Sigmoid colon (tissue), 4 donors: ENCODE measurements around the gene ZNF865.

ENCODE experiments used
- EP300 ChIP-seq, 4 donors: sonication (generic); formaldehyde crosslinking; IDR thresholded peaks; one replicate each; pipeline ENCODE4 v1.6.1; 2017; ENCODE audit warnings: antibody characterized with exemption in 4 of 4
- POLR2A ChIP-seq, 2 donors: fragments of 450-650 bp; IDR thresholded peaks; one replicate each; pipeline ENCODE4 v1.6.1; 2016; ENCODE audit warnings: antibody characterized with exemption in 2 of 2, mild to moderate bottlenecking in 2 of 2, moderate library complexity in 2 of 2
- TF ChIP-seq, protein P1 (sequence below), 4 experiments: fragments of 450-650 bp in 3 of 4; fragments of 200-600 bp in 1 of 4; IDR thresholded peaks; one replicate each; pipeline ENCODE4 v1.5.1; 2016 to 2019; ENCODE audit warnings: antibody characterized with exemption in 4 of 4, mild to moderate bottlenecking in 3 of 4, moderate library complexity in 2 of 4

DNA sequence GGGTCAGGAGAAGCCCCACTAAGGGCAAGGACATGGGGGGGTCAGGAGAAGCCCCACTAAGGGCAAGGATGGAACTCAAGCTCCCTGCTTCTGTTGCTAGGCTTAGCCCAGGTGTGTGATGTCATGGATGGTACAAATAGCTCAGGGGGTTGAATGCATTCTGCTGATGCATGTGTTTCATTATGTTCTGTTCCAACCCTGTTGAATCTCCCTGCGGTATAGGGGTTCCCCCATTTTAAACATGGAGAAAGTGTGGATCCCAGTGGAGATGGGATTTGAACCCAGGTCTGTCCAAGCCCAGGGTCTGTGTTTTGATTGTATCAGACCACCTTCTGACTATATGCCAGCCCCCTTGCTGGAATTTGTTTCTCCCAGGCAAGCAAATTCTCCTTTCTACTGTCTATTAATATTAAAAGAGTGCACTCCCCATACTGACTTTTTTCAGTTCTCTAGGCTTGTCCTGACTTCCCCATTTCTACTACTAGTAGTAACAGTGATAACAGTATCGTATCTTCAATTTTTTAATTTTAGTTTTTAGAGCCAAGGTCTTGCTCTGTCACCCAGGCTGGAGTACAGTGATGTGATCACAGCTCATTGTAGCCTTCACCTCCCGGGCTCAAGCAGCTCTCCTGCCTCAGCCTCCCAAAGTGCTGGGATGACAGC is 6.7 kb downstream of the ZNF865 start:
- TF ChIP-seq EP300 (IDR thresholded peaks at IDR 0.05) (no peak), POLR2A (IDR thresholded peaks at IDR 0.05) (no peak)
- TF ChIP-seq, protein P1, sequence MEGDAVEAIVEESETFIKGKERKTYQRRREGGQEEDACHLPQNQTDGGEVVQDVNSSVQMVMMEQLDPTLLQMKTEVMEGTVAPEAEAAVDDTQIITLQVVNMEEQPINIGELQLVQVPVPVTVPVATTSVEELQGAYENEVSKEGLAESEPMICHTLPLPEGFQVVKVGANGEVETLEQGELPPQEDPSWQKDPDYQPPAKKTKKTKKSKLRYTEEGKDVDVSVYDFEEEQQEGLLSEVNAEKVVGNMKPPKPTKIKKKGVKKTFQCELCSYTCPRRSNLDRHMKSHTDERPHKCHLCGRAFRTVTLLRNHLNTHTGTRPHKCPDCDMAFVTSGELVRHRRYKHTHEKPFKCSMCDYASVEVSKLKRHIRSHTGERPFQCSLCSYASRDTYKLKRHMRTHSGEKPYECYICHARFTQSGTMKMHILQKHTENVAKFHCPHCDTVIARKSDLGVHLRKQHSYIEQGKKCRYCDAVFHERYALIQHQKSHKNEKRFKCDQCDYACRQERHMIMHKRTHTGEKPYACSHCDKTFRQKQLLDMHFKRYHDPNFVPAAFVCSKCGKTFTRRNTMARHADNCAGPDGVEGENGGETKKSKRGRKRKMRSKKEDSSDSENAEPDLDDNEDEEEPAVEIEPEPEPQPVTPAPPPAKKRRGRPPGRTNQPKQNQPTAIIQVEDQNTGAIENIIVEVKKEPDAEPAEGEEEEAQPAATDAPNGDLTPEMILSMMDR (IDR thresholded peaks at IDR 0.05), result no peak
